ENCODE data around the gene NLGN4Y.

Gene NLGN4Y

DNA sequence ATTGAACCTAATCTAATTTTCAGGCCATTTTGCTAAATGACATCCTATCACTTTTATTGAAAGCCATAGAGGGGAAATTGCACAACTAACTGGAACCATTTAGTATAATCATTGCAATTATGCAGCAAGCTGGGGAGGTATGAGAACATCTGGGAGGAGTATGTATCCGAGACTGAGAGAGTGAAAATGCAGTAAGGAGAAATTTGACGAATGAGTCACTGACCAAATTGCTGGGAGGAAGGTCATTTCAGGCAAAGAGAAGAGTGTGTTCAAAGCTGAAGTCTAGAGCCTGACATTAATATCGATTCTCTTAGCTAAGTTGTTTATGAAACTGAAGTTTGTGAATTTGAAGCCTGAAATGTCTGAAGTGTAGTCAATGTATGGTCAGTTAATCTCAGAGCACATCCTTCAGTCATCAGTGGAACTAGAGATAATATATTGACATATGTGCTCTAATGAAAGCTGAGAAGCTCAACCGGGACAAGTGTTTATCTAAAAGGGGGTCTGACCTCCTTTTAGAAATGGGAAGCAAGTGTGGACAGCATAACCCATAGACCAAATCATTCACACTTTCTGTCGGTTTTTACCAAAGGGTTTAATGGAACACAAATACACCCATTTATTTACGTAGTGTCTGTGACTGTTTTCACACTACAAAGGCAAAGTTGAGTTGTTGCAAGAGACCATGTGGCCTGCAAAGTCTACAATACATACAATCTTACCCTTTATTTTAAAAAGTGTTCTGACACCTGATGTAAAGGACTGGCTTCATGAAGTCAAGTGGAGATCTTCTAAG lies 120.0 kb downstream of the NLGN4Y start:
- DNase-seq (ENCODE audit: low spot score): no peak

- DNase-seq (ENCODE audit: low spot score): no peak
Observed at GRCh38 chrY:14679181-14679580, 154.9 kb downstream of the NLGN4Y start.

GRCh38 chrY:14694543-14694942 lies 170.2 kb downstream of the NLGN4Y start:
- no peak for DNase-seq (ENCODE audit: low spot score)

DNA sequence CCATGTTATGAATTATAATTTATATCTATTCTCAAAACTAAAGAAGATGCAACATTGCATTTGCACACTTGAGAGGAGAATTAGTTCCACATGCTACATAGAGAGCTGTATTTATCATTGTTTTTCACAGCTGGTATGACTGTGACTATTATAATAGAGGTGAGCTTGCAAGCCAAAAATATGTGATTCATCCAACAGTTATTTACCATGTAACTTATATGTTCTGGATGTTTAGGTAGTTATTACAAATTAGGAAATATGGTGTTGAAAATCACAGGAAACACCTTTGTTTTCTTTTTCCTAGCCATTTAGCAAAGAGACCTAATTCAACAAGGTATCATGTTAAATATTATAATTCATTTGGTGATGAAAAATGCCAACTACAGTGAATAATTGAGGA lies 183.8 kb downstream of the NLGN4Y start:
- no peak for DNase-seq (ENCODE audit: low spot score)

DNA sequence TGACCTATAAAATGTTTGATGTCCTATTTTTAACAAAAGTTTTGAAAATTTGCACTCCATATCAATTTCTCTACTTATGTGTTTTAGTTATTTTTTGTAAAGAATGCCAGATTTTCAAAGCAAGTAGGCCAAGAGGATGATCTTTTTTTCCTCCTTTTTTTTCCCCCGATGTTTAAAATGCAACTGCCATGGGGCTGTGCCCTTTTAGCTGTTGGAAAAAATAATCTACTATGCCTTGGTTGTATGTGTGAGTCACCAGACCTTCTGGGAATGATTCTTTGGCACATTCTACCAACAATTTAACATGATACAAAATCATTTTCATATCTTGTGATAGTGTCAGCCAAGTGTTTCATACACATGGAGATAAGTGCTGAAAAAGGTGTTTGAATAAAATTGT lies 217.3 kb downstream of the NLGN4Y start:
- no peak for DNase-seq (ENCODE audit: low spot score)

- DNase-seq (ENCODE audit: low spot score): no peak
Observed at GRCh38 chrY:14748329-14748728, 224.0 kb downstream of the NLGN4Y start.

DNA sequence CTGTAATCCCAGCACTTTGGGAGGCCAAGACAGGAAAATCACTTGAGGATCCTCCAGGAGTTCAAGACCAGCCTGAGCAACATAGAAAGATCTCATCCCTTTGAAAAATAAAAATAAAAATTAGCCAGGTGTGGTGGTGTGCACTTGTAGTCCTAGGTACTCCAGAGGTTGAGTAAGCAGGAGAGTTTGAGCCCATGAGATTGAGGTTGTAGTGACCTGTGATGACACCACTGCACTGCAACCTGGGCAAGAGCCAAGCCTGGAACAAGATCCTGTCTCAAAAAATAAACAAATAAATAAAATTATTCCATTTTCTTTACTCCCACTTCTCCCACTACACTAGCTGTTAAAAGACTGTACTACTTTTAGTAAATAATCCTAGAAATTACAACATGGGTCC lies 231.2 kb downstream of the NLGN4Y start:
- DNase-seq (ENCODE audit: low spot score): no peak

- DNase-seq (ENCODE audit: low spot score): no peak
Observed at GRCh38 chrY:14762903-14763302, 238.6 kb downstream of the NLGN4Y start.

GRCh38 chrY:14763600-14763999 lies 239.3 kb downstream of the NLGN4Y start:
- DNase-seq (ENCODE audit: low spot score): no peak

DNA sequence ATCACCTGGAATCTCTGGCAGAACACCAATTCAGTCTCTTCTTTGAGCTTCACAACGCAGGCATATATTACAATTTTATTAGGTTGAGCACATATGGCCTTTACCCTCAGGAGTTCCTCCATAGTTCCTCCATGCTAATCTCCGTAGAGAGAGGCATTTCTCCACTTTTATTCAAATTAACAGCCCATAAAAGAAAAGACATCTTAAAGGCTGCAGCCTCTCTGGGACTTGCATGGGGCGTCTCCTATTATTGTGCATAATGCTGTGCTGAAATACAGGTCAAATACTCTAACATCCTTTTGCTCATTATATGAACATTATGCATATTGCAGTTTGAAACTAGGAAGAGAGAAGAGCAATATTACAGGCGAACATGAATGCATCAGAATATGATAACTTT lies 253.9 kb downstream of the NLGN4Y start:
- no peak for DNase-seq (ENCODE audit: low spot score)

- DNase-seq (ENCODE audit: low spot score): no peak
Observed at GRCh38 chrY:14793104-14793503, 268.8 kb downstream of the NLGN4Y start.

DNA sequence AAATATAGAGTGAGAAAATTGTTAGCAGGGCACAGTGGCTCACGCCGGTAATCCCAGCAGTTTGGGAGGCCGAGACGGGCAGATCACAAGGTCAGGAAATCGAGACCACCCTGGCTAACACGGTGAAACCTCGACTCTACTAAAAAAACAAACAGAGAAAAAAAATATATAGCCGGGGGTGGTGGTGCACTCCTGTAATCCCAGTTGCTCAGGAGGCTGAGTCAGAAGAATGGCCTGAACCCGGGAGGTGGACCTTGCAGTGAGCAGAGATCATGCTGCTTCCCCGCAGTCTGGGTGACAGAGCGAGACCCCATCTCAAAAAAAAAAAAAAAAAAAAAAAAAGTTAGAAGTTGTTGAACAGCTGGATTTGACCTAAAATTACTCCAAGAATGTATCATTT lies 269.3 kb downstream of the NLGN4Y start:
- no peak for DNase-seq (ENCODE audit: low spot score)

DNA sequence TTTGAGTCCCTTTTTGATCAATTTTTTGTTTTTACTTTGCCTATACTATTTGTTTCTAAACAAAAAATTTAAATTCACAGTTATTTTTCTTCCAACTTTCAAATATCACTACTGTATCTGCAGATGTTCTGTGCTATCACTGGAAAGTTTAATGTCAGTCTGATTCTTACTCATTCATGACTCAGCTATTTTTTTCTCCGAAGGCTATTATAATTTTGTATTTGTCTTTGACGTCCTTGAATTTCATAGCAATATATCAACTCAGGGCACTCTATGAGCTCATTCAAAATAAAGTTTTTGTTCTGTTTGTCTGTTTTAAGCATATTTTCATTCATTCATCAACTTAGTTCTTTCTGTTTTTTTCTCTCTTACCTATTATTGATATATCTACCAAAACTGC lies 273.7 kb downstream of the NLGN4Y start:
- no peak for DNase-seq (ENCODE audit: low spot score)

DNA sequence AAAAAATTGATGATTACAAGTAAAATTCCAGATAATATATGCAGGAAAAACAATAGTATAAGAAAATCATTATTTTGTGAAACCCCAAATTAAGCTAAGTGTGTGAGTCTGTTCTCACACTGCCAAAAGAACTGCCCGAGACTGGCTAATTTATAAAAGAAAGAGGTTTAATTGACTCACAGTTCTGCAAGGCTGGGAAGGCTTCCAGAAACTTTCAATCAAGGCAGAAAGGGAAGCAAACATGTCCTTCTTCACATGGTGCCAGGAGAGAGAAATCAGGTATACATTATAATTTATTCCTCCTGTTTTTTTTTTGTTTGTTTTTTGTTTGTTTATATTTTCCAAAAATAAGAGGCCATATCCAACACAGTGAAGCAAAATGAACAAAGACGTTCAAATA lies 276.8 kb downstream of the NLGN4Y start:
- no peak for DNase-seq (ENCODE audit: low spot score)

- no peak for DNase-seq (ENCODE audit: low spot score)
Observed at GRCh38 chrY:14802125-14802524, 277.8 kb downstream of the NLGN4Y start.

DNA sequence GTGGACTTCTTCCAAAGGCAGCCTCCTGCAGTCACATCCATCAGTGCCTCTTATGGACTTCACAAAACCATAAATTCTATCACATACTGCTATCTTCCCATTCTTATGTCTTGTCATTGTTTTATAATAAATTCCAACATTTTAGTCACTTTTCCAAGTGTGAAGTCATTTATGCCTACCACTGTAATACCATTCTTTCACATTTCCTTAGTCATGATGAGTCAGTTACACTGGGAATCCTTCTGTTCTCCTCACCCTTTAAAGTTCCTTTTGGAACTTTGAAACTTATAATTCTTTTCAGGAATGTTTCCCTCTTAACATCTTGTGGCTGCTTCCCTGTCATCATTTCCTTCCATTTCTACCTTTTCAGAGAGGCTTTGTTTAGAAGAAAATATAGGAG lies 279.7 kb downstream of the NLGN4Y start:
- no peak for DNase-seq (ENCODE audit: low spot score)

DNA sequence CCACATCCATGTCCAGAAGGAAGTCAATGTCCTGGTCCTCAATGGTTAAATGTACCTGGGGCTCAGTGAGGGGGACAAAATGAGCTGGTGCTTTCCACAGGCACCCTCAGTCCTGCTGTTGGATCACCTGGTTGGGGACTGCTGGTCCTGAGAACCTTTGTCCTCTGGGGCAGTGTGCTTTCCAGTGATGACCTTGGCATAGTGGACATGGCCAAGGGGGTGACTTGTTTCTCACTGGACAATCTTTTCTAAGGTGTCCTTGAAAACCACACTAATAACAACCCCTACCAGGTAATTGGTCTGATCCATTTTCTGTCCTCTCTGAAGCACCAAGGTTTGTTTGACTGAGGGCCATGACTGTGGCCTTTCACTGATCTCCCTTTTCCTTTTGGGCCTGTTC lies 294.1 kb downstream of the NLGN4Y start:
- DNase-seq (ENCODE audit: low spot score): no peak

- no peak for DNase-seq (ENCODE audit: low spot score)
Observed at GRCh38 chrY:14822201-14822600, 297.9 kb downstream of the NLGN4Y start.

DNA sequence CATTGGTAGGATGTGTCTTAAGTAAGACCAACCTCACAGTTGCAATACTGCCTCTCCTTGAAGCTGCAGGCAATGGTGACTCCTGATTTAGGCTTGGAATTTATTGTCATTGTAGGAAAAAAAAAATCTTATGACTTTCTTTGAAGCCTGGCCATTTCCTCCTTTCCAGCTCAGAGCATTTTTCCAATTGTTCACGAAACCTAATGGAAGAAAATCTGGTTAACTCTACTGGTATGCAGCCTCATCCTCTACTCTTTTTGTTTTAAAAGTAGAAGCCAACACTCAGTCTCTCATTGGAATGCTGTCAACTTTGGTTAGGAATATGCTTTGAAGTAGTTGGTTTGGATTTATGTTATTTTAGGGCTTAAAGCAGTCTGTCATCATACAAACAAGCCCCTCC lies 298.6 kb downstream of the NLGN4Y start:
- no peak for DNase-seq (ENCODE audit: low spot score)

GRCh38 chrY:14824583-14824982 lies 300.3 kb downstream of the NLGN4Y start:
- DNase-seq (ENCODE audit: low spot score): no peak

DNA sequence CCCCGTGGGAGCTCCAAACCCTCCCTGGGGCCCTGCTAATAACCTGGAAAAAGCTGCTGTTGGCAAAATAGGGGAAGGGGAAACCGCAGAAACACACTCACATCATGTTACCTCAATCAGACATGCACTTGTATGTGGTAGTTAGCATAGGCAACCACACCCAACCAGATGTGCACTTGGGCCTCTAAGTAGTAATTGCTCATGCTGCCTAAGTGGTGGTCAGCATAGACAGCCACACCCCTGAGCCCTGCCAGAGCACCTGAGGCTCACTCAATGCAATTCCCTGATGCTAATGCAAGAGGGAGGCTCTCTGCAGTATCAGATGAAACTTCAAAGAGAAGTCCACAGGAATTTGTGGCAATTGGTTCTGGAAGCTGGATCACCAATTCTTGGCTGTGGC lies 301.4 kb downstream of the NLGN4Y start:
- DNase-seq (ENCODE audit: low spot score): no peak

GRCh38 chrY:14828531-14828930 lies 304.2 kb downstream of the NLGN4Y start:
- DNase-seq (ENCODE audit: low spot score): no peak

DNA sequence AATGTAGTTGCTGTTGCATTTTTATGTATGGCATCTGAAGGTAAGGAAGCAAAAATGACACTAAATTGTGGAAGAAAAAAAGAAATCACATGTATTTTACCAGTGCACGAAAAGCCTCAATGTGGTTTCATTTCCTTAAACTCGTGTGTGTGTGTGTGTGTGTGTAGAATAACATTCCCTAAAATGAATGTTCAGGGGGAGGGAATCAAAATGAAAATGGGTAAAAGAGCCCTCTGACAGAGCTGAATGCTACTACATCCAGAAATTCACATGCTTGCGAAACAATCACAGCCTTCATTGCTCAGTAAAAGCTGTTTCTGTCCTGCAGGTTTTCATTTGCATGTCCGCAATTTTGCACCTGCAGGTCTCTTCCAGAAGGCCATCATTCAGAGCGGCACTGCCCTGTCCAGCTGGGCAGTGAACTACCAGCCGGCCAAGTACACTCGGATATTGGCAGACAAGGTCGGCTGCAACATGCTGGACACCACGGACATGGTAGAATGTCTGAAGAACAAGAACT lies 305.1 kb downstream of the NLGN4Y start:
- no peak for DNase-seq (ENCODE audit: low spot score)
